Activated gamma-delta T cell treated with anti-CD3 and anti-CD28 coated beads, Interleukin-2, amount 50 U/mL, for 16 hours (primary cell): ENCODE data around the gene JSRP1.

Source experiments
- DNase-seq: peaks from one replicate; pipeline ENCODE4 v3.0.0-alpha.2; 2020; ENCODE audit warnings: low read depth

JSRP1 gene

DNA sequence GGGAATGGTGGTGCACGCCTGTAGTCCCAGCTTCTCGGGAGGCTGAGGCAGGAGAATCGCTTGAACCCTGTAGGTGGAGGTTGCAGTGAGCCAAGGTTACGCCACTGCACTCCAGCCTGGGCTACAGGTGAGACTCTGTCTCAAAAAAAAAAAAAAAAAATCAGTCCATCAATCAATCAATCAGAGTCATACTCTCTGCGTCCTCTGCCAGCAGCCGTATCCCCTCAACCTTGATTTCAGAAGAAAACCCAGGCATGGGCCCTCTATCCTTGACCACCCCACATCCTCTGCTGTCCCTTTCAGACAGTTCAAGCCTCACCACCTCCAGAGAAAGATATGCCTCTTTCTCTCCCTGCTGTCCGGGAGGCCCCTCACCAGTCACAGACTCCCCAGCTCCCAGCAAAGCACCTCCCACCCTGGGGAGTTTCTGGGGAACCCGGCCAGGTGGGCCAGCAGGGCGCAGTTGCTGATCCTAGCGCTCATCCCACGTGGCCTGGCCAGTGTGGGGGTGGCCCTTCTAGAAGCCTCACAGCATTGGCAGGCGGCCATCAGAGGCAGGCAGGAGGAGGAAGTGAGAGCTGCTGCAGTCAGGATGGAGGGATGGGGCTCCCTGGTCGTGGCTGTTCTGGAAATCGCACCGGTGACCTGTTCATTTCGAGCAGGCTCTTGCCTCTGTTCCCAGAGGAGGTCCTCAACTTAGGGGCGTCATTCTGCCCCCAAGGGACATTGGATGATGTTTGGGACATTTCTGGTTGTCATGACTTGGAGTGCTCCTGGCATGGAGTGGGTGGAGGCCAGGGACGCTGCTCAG lies 10.2 kb upstream of the JSRP1 start:
- DNase-seq: no peak

GRCh38 chr19:2261438-2262172 lies 5.4 kb upstream of the JSRP1 start:
- no peak for DNase-seq

DNA sequence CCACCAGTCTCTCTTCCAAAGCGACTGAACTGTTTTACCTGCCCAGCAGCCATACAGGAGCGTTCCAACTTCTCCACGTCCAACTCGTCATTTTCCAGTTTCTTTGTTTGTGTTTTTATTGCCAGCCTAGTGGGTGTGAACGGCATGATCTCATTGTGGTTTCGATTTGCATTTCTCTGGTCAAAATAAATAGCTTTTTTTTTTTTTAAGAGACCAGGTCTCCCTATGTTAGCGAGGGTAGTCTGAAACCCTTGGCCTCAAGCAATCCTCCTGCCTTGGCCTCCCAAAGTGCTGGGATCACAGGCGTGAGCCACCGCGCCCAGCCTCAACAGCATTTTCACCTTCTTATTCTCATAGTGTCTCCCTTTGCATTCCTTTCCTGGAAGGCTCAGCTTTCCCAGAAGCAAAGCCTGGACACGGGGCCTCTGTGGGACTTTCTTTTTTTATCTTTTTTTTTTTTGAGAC lies 4.2 kb upstream of the JSRP1 start:
- no peak for DNase-seq

GRCh38 chr19:2259336-2259735 lies 3.1 kb upstream of the JSRP1 start:
- DNase-seq: no peak

DNA sequence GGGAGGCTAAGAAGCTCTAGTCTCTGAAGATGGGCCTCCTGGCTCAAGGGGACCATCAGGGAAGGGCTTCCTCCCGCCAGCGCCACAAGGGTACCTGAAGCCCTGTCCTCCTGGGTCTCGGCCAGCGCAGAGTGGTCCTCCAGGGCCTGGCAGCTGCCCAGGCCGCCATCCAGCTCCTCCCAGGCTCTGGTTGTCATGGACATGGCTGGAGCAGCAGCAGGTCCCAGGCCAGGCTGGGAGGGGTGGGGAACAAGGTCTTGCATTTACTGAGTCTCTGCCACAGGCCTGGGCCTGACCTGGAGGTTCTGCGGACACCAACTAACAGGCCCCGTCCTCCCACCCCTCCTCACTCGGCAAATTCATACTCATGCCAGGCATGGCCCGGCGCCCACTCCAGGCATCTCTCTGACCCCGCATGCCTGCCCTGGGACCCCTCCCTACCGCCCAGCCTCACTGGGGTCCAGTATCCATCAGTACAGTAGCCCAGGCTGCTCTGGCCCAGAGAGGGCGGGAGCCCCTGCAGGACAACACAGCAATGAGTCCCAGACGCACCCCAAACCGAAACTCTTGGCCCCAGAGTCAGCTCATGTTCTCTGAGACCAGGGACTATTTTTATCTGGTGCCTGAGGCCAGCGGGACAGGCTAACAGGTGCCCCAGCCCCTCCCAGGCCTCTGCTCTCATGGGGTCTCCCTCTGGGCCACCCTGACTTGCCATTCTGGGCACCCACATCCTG lies 938 bp downstream of the JSRP1 start:
- DNase-seq: no peak

GRCh38 chr19:2254064-2254872 lies 1.9 kb downstream of the JSRP1 start:
- no peak for DNase-seq

DNA sequence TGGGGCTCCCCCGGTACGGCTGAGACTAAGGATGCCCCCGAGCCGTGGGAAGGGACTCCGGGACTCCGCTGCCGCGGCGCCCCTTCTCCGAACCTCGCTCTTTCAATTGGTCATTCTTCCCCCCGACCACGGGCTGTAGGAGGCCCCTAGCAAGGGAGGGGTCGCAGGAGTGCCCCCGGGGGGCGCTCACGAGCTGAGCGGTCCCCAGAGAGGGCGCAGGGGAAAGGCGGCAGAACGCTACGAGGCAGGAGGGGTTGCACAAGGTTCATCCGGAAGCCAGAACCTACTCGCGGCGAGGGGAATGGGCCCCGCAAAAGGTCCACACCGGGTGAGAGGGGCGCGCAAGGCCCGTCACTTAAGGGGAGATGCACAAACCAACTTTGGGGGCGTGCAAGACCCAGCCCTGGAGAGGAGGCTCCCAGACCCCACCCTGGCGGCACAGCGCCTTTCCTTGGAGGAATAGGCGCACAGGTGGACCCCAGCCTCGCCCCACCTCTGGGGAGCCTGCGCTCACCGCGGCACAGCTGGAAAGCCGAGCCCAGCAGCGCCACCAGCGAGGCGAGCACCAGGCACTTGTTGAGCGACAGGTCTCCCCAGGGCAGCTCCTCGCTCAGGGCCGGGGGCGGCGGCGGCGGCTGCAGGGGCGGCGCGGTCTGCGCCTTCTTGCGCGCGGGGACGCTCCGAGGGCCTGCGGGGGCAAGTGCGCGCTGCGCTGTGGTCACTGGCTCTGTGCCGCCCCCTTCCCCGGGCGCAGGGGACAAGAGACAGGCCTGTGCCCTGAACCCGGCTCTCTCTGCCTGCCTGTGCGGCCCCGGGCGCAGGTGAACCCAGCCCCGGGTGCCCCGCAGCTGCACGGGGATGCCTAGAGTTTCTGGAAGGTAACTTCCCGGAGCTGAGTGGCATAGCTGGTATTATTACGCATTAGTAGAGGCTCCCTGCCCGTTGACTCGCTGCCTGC lies 2.8 kb downstream of the JSRP1 start:
- no peak for DNase-seq

DNA sequence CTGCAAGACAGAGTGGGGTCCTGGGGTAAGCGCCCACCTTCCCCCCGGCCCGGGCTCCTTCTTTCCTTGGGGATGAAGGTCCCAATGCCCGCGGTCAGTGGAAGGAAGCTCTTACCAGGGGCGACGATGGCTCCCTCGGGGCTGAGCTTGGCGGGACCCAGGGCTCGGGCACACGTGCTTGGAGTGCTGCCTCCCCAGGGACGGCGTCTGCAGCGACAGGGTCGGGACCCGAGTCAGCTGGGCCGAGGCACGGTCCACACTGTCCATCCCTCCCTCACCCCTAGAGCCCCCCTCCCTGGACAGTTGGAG lies 3.5 kb downstream of the JSRP1 start:
- no peak for DNase-seq

- no peak for DNase-seq
Measured at GRCh38 chr19:2252055-2252796, 4.0 kb downstream of the JSRP1 start.

DNA sequence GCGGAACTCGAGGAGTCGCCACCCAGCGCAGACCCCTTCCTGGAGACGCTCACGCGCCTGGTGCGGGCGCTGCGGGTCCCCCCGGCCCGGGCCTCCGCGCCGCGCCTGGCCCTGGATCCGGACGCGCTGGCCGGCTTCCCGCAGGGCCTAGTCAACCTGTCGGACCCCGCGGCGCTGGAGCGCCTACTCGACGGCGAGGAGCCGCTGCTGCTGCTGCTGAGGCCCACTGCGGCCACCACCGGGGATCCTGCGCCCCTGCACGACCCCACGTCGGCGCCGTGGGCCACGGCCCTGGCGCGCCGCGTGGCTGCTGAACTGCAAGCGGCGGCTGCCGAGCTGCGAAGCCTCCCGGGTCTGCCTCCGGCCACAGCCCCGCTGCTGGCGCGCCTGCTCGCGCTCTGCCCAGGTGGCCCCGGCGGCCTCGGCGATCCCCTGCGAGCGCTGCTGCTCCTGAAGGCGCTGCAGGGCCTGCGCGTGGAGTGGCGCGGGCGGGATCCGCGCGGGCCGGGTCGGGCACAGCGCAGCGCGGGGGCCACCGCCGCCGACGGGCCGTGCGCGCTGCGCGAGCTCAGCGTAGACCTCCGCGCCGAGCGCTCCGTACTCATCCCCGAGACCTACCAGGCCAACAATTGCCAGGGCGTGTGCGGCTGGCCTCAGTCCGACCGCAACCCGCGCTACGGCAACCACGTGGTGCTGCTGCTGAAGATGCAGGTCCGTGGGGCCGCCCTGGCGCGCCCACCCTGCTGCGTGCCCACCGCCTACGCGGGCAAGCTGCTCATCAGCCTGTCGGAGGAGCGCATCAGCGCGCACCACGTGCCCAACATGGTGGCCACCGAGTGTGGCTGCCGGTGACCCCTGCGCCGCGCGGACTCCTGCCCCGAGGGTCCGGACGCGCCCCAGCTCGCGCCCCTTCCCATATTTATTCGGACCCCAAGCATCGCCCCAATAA lies 4.8 kb downstream of the JSRP1 start:
- DNase-seq: no peak

DNA sequence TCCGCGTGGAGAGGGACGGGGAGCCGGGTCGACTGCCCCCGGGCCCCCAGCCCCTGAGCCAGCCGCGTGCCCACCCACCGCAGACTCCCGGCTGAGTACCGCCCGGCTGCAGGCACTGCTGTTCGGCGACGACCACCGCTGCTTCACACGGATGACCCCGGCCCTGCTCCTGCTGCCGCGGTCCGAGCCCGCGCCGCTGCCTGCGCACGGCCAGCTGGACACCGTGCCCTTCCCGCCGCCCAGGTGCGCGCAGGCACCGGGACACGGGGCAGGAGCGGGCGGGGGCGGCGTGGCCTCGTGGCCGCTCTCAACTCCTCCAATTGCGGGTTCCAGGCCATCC lies 5.5 kb downstream of the JSRP1 start:
- no peak for DNase-seq

DNA sequence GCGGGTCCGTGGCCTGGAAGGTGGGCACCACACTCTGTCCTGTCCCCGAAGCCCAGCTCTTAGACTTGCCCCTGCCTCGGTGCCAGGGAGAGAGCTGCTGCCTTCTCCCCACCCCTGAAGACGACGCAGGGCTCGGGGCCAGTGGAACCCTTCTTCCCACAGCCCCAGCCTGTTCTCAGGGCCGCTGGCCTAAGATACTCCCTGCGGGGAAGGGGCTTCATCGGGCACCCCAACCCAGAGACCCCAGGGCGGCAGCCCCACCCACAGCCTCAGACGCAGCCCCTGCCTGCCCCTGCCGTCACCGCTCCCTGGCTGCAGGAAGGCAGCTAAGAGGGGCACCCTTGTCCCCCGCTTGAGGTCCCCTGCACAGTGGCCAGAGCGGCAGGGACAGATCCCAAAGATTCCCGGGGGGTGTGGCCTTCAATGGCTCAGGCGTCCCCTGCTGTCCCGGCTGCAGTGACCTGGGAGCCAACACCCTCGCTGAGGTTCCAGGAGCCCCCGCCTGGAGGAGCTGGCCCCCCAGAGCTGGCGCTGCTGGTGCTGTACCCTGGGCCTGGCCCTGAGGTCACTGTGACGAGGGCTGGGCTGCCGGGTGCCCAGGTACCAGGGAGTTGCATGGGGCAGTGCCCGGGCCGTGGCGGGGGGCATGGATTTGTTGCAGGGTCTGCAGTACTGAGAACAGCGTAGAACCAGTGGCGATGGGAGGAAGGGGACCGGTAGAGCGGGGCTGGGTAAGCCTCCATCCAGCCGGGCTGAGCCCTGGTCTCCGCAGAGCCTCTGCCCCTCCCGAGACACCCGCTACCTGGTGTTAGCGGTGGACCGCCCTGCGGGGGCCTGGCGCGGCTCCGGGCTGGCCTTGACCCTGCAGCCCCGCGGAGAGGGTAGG lies 6.1 kb downstream of the JSRP1 start:
- DNase-seq: no peak

GRCh38 chr19:2249010-2249866 lies 7.0 kb downstream of the JSRP1 start, which contains the start of gene AMH:
TSS of gene AMH (plus strand) at chr19:2249323. CDS start at chr19:2249333, 10 bp downstream.
- DNase-seq: no peak

- DNase-seq: no peak
Measured at GRCh38 chr19:2248136-2249009, 7.8 kb downstream of the JSRP1 start.

- DNase-seq: no peak
Measured at GRCh38 chr19:2247433-2248101, 8.7 kb downstream of the JSRP1 start.
